ENCODE measurements around the gene ODAPH.

DNA sequence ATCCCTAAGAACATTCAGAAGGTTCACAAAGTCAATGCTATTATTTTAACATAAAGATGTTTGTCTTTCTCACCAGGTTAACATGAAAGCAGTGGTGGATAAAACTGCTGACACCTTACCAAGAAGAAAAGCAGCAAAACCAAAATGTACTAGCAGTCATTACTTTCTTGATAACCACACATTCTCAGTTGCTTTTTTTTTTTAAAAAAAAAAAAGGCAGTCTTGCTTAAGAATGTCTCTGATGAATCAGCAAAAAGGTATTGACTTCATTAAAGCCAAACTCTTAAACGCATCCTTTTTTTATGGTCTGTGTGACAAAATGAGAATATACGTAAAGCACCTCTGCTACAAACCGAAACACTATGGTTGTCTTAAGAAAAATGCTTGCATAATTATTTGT, 42.5 kb downstream of the ODAPH start:
- TF ChIP-seq, protein P1, sequence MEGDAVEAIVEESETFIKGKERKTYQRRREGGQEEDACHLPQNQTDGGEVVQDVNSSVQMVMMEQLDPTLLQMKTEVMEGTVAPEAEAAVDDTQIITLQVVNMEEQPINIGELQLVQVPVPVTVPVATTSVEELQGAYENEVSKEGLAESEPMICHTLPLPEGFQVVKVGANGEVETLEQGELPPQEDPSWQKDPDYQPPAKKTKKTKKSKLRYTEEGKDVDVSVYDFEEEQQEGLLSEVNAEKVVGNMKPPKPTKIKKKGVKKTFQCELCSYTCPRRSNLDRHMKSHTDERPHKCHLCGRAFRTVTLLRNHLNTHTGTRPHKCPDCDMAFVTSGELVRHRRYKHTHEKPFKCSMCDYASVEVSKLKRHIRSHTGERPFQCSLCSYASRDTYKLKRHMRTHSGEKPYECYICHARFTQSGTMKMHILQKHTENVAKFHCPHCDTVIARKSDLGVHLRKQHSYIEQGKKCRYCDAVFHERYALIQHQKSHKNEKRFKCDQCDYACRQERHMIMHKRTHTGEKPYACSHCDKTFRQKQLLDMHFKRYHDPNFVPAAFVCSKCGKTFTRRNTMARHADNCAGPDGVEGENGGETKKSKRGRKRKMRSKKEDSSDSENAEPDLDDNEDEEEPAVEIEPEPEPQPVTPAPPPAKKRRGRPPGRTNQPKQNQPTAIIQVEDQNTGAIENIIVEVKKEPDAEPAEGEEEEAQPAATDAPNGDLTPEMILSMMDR (IDR thresholded peaks at IDR 0.05): no peak
- TF ChIP-seq POLR2A (IDR thresholded peaks at IDR 0.05): no peak

Data from heart left ventricle (tissue), 13 donors.